Measurements from ENCODE around the gene NUP93.

- TF ChIP-seq EP300 (conservative IDR thresholded peaks at IDR 0.05; ENCODE audit: poor library complexity, severe bottlenecking) (no peak), CTCF (IDR thresholded peaks at IDR 0.05; ENCODE audit: poor library complexity, severe bottlenecking) (no peak), EZH2 (IDR thresholded peaks at IDR 0.05; ENCODE audit: borderline replicate concordance, insufficient read depth, low read length, poor library complexity, severe bottlenecking) (no peak)
Observed at GRCh38 chr16:56682703-56683397, 47.1 kb upstream of the NUP93 start.
